Neural cell (in vitro differentiated cells): ENCODE data around the gene DLG2. TPM values are rescaled to one million over a fixed set of nuclear protein-coding genes. Genes with fewer than 3 reads are reported as not detected.

ENCODE experiments used
- H2AFZ ChIP-seq: fragments of 200-600, 300-800 bp; sonication (generic), shearing (Covaris generic); 2 replicates; pipeline ENCODE4 v1.6.0; 2014; ENCODE audit warnings: low read depth, mild to moderate bottlenecking, antibody characterized with exemption, low read length, moderate library complexity
- H3F3A ChIP-seq: fragments of 200-600 bp; shearing (Covaris generic); 2 replicates; pipeline ENCODE4 v1.6.1; 2016; ENCODE audit warnings: mild to moderate bottlenecking, moderate library complexity, mixed read lengths, antibody characterized with exemption, low read length; ENCODE audit not compliant: insufficient read depth, poor library complexity, severe bottlenecking
- H3K27ac ChIP-seq: fragments of 200-600, 300-800 bp; sonication (generic), shearing (Covaris generic); 2 replicates; pipeline ENCODE4 v1.5.1; 2014; ENCODE audit warnings: mild to moderate bottlenecking, low read length, moderate library complexity
- H3K27me3 ChIP-seq: fragments of 300-800, 200-600 bp; sonication (generic), shearing (Covaris generic); 2 replicates; pipeline ENCODE4 v1.6.0; 2014; ENCODE audit warnings: mild to moderate bottlenecking, low read depth, low read length, moderate library complexity; ENCODE audit not compliant: insufficient read depth
- H3K36me3 ChIP-seq: fragments of 300-800, 200-600 bp; sonication (generic), shearing (Covaris generic); 2 replicates; pipeline ENCODE4 v1.5.1; 2014; ENCODE audit warnings: mild to moderate bottlenecking, antibody characterized with exemption, low read length, moderate library complexity; ENCODE audit not compliant: insufficient read depth
- H3K4me2 ChIP-seq: fragments of 300-800, 200-600 bp; sonication (generic), shearing (Covaris generic); 2 replicates; pipeline ENCODE4 v1.6.0; 2014; ENCODE audit warnings: mild to moderate bottlenecking, low read length
- H3K4me3 ChIP-seq: fragments of 300-800, 200-600 bp; sonication (generic), shearing (Covaris generic); 2 replicates; pipeline ENCODE4 v1.5.1; 2014; ENCODE audit warnings: mild to moderate bottlenecking, low read length, moderate library complexity
- H3K79me2 ChIP-seq: fragments of 200-600 bp; shearing (Covaris generic); replicated peaks from 2 replicates; pipeline ENCODE4 v1.6.0; 2014; ENCODE audit warnings: mild to moderate bottlenecking, low read length, moderate library complexity; ENCODE audit not compliant: insufficient read depth
- H3K9ac ChIP-seq: fragments of 300-800, 200-600 bp; sonication (generic), shearing (Covaris generic); 2 replicates; pipeline ENCODE4 v1.6.1; 2016; ENCODE audit warnings: mild to moderate bottlenecking, low read length, mixed read lengths
- H3K9me2 ChIP-seq: fragments of 200-600 bp; shearing (Covaris generic); 2 replicates; pipeline ENCODE4 v1.6.1; 2016; ENCODE audit warnings: mild to moderate bottlenecking, low read length, mixed read lengths; ENCODE audit not compliant: insufficient read depth
- H3K9me3 ChIP-seq: fragments of 200-600, 300-800 bp; sonication (generic), shearing (Covaris generic); 2 replicates; pipeline ENCODE4 v1.6.1; 2016; ENCODE audit warnings: mild to moderate bottlenecking, mixed run types, low read length, moderate library complexity, mixed read lengths
- H4K20me1 ChIP-seq: fragments of 200-600 bp; shearing (Covaris generic); 2 replicates; pipeline ENCODE4 v1.6.1; 2016; ENCODE audit warnings: mild to moderate bottlenecking, mixed run types; ENCODE audit not compliant: insufficient read depth
- CTCF ChIP-seq: fragments of 450-650 bp; IDR thresholded peaks from 2 replicates; pipeline ENCODE4 v1.5.1; 2014; ENCODE audit warnings: antibody characterized with exemption, mild to moderate bottlenecking, moderate library complexity; ENCODE audit not compliant: poor library complexity, severe bottlenecking
- EP300 ChIP-seq: fragments of 450-650 bp; conservative IDR thresholded peaks from 2 replicates; pipeline ENCODE4 v1.6.1; 2014; ENCODE audit warnings: antibody characterized with exemption, mild to moderate bottlenecking, moderate library complexity; ENCODE audit not compliant: poor library complexity, severe bottlenecking
- EZH2 ChIP-seq: fragments of 200-600, 300-800 bp; shearing (Covaris generic), sonication (generic); IDR thresholded peaks from 2 replicates; pipeline ENCODE4 v1.6.1; 2014; ENCODE audit warnings: antibody characterized with exemption, low read length, borderline replicate concordance, mild to moderate bottlenecking; ENCODE audit not compliant: insufficient read depth, poor library complexity, severe bottlenecking
- MXI1 ChIP-seq: fragments of 450-650 bp; conservative IDR thresholded peaks from 2 replicates; pipeline ENCODE4 v1.6.1; 2014; ENCODE audit warnings: antibody characterized with exemption, mild to moderate bottlenecking; ENCODE audit not compliant: poor library complexity, severe bottlenecking
- POLR2AphosphoS5 ChIP-seq: IDR thresholded peaks from 2 replicates; pipeline ENCODE4 v1.6.1; 2012
- RAD21 ChIP-seq: fragments of 450-650 bp; conservative IDR thresholded peaks from 2 replicates; pipeline ENCODE4 v1.6.1; 2014; ENCODE audit warnings: antibody characterized with exemption, mild to moderate bottlenecking, moderate library complexity
- SMC3 ChIP-seq: fragments of 450-650 bp; conservative IDR thresholded peaks from 2 replicates; pipeline ENCODE4 v1.6.1; 2014; ENCODE audit warnings: antibody characterized with exemption, mild to moderate bottlenecking, moderate library complexity; ENCODE audit not compliant: poor library complexity
- TAF1 ChIP-seq: IDR thresholded peaks from 2 replicates; pipeline ENCODE4 v1.6.1; 2012; ENCODE audit warnings: low read depth
- polyA plus RNA-seq: library from polyadenylated mRNA; depleted of rRNA; stranded (reverse); fragments of >200 nt; gene quantifications from 2 replicates; pipeline ENCODE4 v1.2.3, GENCODE V29; 2014
- TF ChIP-seq, protein P1 (sequence below): IDR thresholded peaks from 2 replicates; pipeline ENCODE4 v1.6.1; 2012; ENCODE audit warnings: borderline replicate concordance

DLG2 gene
- polyA plus RNA-seq, 1 donor from 2014 or later, result 179 TPM

- Histone ChIP-seq H3K27ac (no peak overlapping the region), H3K9me2 (no peaks in the 10 kb centered on the region), H4K20me1 (no peaks in the 10 kb centered on the region), H3K4me3 (no peak overlapping the region), H3K79me2 (no peaks in the 10 kb centered on the region), H2AFZ (no peak overlapping the region), H3K36me3 (no peaks in the 10 kb centered on the region), H3F3A (no peaks in the 10 kb centered on the region), H3K4me2 (no peak overlapping the region), H3K9ac (no peak overlapping the region), H3K9me3 (no peaks in the 10 kb centered on the region), H3K27me3 (no peaks in the 10 kb centered on the region)
- TF ChIP-seq RAD21 (no peak), EZH2 (no peak), MXI1 (no peak), SMC3 (no peak), TAF1 (no peak), POLR2AphosphoS5 (no peak), EP300 (no peak), CTCF (no peak)
- TF ChIP-seq, protein P1, sequence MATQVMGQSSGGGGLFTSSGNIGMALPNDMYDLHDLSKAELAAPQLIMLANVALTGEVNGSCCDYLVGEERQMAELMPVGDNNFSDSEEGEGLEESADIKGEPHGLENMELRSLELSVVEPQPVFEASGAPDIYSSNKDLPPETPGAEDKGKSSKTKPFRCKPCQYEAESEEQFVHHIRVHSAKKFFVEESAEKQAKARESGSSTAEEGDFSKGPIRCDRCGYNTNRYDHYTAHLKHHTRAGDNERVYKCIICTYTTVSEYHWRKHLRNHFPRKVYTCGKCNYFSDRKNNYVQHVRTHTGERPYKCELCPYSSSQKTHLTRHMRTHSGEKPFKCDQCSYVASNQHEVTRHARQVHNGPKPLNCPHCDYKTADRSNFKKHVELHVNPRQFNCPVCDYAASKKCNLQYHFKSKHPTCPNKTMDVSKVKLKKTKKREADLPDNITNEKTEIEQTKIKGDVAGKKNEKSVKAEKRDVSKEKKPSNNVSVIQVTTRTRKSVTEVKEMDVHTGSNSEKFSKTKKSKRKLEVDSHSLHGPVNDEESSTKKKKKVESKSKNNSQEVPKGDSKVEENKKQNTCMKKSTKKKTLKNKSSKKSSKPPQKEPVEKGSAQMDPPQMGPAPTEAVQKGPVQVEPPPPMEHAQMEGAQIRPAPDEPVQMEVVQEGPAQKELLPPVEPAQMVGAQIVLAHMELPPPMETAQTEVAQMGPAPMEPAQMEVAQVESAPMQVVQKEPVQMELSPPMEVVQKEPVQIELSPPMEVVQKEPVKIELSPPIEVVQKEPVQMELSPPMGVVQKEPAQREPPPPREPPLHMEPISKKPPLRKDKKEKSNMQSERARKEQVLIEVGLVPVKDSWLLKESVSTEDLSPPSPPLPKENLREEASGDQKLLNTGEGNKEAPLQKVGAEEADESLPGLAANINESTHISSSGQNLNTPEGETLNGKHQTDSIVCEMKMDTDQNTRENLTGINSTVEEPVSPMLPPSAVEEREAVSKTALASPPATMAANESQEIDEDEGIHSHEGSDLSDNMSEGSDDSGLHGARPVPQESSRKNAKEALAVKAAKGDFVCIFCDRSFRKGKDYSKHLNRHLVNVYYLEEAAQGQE, result no peak
These were observed 325.1 kb downstream of the DLG2 start for GRCh38 chr11:85301895-85302678.

GRCh38 chr11:85299258-85299942, 327.7 kb downstream of the DLG2 start:
- no peak overlapping the region for H2AFZ ChIP-seq
- H4K20me1 ChIP-seq, result no peaks in the 10 kb centered on the region
- no peaks in the 10 kb centered on the region for H3K9me3 ChIP-seq
- TF ChIP-seq SMC3, result no peak
- TF ChIP-seq, protein P1, result no peak
- no peak for TF ChIP-seq RAD21
- TF ChIP-seq POLR2AphosphoS5, result no peak
- no peak for TF ChIP-seq EP300
- H3K9me2 ChIP-seq, result no peaks in the 10 kb centered on the region
- H3K27ac ChIP-seq, result no peak overlapping the region
- H3K27me3 ChIP-seq, result no peaks in the 10 kb centered on the region
- H3K79me2 ChIP-seq, result no peaks in the 10 kb centered on the region
- H3K36me3 ChIP-seq, result no peaks in the 10 kb centered on the region
- H3K9ac ChIP-seq, result no peak overlapping the region
- H3F3A ChIP-seq, result no peaks in the 10 kb centered on the region
- no peak overlapping the region for H3K4me3 ChIP-seq
- H3K4me2 ChIP-seq, result no peak overlapping the region
